GM23248 (cell line): ENCODE measurements around the gene TMEM236.

ENCODE experiments used
- EZH2 ChIP-seq: fragments of 200-600 bp; sonication (generic); IDR thresholded peaks from 2 replicates; pipeline ENCODE4 v1.6.1; 2018; ENCODE audit warnings: antibody characterized with exemption, mild to moderate bottlenecking; ENCODE audit not compliant: insufficient read depth, poor library complexity, severe bottlenecking
- EZH2phosphoT487 ChIP-seq: fragments of 200-600 bp; sonication (generic); IDR thresholded peaks from 2 replicates; pipeline ENCODE4 v1.6.1; 2018; ENCODE audit warnings: antibody characterized with exemption, moderate library complexity, mild to moderate bottlenecking, low read depth; ENCODE audit not compliant: insufficient read depth

GRCh38 chr10:17808971-17809841 is 57.2 kb downstream of the TMEM236 start, which contains the start of gene MRC1:
- TF ChIP-seq EZH2 (no peak), EZH2phosphoT487 (no peak)
